Spleen (tissue), 11 donors: ENCODE measurements around the gene MAN1C1. TPM values are rescaled to one million over a fixed set of nuclear protein-coding genes. Genes with fewer than 3 reads are reported as not detected.

Experiments
- DNase-seq: peaks from one replicate; pipeline ENCODE4 v3.0.0-alpha.2; 2020
- H3K27ac ChIP-seq, 8 donors: fragments of 200-600 bp; sonication (generic) in 7 of 8; 1 replicate in 4 of 8; 2 replicates in 4 of 8; pipeline versions ENCODE4 v1.5.0 to v1.8.0; 2016 to 2021; ENCODE audit warnings: inconsistent platforms in 4 of 8, mild to moderate bottlenecking in 4 of 8, moderate library complexity in 1 of 8
- H3K27me3 ChIP-seq, 7 donors: fragments of 200-600 bp; sonication (generic) in 6 of 7; replicated peaks in 1 of 7; 1 replicate in 4 of 7; 2 replicates in 3 of 7; pipeline versions ENCODE4 v1.5.0 to v1.8.0; 2016 to 2021; ENCODE audit warnings: inconsistent platforms in 3 of 7, mild to moderate bottlenecking in 1 of 7
- H3K36me3 ChIP-seq, 6 donors: fragments of 200-600 bp; sonication (generic) in 5 of 6; 1 replicate in 4 of 6; 2 replicates in 2 of 6; pipeline versions ENCODE4 v1.5.0 to v1.8.0; 2016 to 2021; ENCODE audit warnings: inconsistent platforms in 2 of 6
- H3K4me1 ChIP-seq, 6 donors: fragments of 200-600 bp; sonication (generic) in 5 of 6; 1 replicate in 3 of 6; 2 replicates in 3 of 6; pipeline versions ENCODE4 v1.5.0 to v1.8.0; 2016 to 2021; ENCODE audit warnings: inconsistent platforms in 3 of 6
- H3K4me3 ChIP-seq, 8 donors: fragments of 200-600 bp; sonication (generic) in 7 of 8; 1 replicate in 4 of 8; 2 replicates in 4 of 8; pipeline versions ENCODE4 v1.5.0 to v1.8.0; 2016 to 2021; ENCODE audit warnings: inconsistent platforms in 4 of 8, mild to moderate bottlenecking in 4 of 8, moderate library complexity in 2 of 8
- H3K9me3 ChIP-seq, 8 donors: fragments of 200-600 bp; sonication (generic) in 7 of 8; 1 replicate in 4 of 8; 2 replicates in 4 of 8; pipeline versions ENCODE4 v1.5.0 to v1.8.0; 2016 to 2021; ENCODE audit warnings: inconsistent platforms in 4 of 8
- POLR2A ChIP-seq, 3 donors: fragments of 450-650 bp; IDR thresholded peaks; one replicate each; pipeline ENCODE4 v1.5.1; 2017; ENCODE audit warnings: antibody characterized with exemption in 3 of 3, mild to moderate bottlenecking in 1 of 3
- POLR2AphosphoS5 ChIP-seq, 3 donors: sonication (generic); formaldehyde crosslinking; IDR thresholded peaks; one replicate each; pipeline ENCODE4 v1.5.1; 2017; ENCODE audit warnings: antibody characterized with exemption in 3 of 3
- WGBS, 5 donors: extraction: QIAGEN DNeasy Blood & Tissue Kit in 3 of 5; methylation state at CpG; one replicate each; pipeline versions ENCODE4 v1.1.5 to v1.1.7; 2013 to 2018; 5-methylcytosine and 5-hydroxymethylcytosine counted together
- intact Hi-C: fragments of 100-400 bp; cut with DNase I; formaldehyde crosslinking; loops from one replicate; pipeline ENCODE4 v1.15.0; 2023; ENCODE audit warnings: low total_unique reads
- polyA plus RNA-seq, 3 donors: library from polyadenylated mRNA; stranded (reverse); fragments of 200-250 nt; gene quantifications; one replicate each; pipeline ENCODE4 v1.2.1, GENCODE V29; 2013
- total RNA-seq, 7 donors: library from RNA; depleted of rRNA in 3 of 7; stranded (reverse); fragments of >200 nt in 3 of 7; fragmentation: NEBNext Ultra II Directional in 4 of 7; extraction: Animal tissue kit (Norgen Biotek cat#: 25700) in 4 of 7; gene quantifications; one replicate each; pipeline versions ENCODE4 v1.1.0 to v1.2.1, GENCODE V29; 2016 to 2021
- TF ChIP-seq, protein P1 (sequence below), 11 experiments: fragments of 200-600 bp in 7 of 11; fragments of 450-650 bp in 4 of 11; sonication (generic) in 4 of 11; IDR thresholded peaks in 8 of 11; conservative IDR thresholded peaks in 3 of 11; 1 replicate in 7 of 11; 2 replicates in 4 of 11; pipeline versions ENCODE4 v1.4.0 to v1.8.0; 2016 to 2021; ENCODE audit warnings: antibody characterized with exemption in 11 of 11, inconsistent platforms in 4 of 11, mild to moderate bottlenecking in 1 of 11
- donor health status: healthy with polysubstance abuse.
- donor health status: DM: no; HTN: no; CAD: no; lungs with moderate emphysema.
- donor health status: DM: no; HTN: no; CAD: no.
- donor health status: Bipolar disorder and iron deficiency.
- donor health status: healthy.
- donor health status: DM: no; HTN: no; CAD: no.
- donor health status: DM: yes; HTN: yes; CAD: no.

Gene MAN1C1
- total and polyA plus RNA-seq, 10 donors = 4.6 to 54.3 (median 41.1) TPM

DNA sequence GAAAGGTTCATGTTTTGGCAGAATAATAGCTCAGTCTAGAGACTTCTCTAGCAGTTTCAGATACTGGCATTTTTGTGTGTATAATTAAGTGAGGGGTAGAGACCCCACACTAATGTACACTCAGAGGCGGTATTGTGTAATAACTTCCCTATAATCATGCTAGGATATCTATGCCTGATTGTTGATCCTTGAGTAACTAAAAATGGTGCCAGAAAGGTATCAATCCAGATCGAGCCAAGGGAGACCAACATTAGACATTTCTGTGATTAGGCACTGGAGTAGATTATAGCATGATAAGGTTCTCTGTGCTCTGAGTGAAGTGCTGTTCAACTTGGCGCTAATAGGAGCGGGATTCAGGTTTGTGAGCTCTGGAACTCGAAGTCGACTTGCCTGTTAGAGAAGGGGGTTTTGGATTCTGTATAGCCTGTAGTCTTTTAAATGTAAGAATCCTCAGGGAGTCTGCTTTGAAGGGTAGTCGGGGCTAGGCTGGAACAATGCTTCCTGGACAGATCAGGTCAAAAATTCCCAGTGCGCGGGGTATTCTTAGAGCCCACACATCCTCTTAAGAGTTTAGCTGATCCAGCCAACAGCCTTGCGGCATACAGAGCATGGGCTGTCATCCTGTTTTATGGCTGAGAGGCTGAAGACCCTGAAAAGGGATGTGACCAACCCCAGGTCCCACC lies 24.2 kb downstream of the MAN1C1 start:
- no peak overlapping the region for H3K4me3 ChIP-seq
- peak overlapping the region in 1 of 8 donors; percentile 58 for H3K27ac ChIP-seq
- H3K9me3 ChIP-seq = peaks cover 0 to 34% (median 28%) of the 10 kb centered on the region in 8 donors
- no peak for DNase-seq
- WGBS, 5 donors = 74 to 87% (median 79%) methylated on average over 10 of the region's 10 CpGs
- H3K36me3 ChIP-seq = peaks cover 0 to 17% (median 2%) of the 10 kb centered on the region in 6 donors
- TF ChIP-seq POLR2AphosphoS5 (IDR thresholded peaks at IDR 0.05) = no peak
- TF ChIP-seq, protein P1, sequence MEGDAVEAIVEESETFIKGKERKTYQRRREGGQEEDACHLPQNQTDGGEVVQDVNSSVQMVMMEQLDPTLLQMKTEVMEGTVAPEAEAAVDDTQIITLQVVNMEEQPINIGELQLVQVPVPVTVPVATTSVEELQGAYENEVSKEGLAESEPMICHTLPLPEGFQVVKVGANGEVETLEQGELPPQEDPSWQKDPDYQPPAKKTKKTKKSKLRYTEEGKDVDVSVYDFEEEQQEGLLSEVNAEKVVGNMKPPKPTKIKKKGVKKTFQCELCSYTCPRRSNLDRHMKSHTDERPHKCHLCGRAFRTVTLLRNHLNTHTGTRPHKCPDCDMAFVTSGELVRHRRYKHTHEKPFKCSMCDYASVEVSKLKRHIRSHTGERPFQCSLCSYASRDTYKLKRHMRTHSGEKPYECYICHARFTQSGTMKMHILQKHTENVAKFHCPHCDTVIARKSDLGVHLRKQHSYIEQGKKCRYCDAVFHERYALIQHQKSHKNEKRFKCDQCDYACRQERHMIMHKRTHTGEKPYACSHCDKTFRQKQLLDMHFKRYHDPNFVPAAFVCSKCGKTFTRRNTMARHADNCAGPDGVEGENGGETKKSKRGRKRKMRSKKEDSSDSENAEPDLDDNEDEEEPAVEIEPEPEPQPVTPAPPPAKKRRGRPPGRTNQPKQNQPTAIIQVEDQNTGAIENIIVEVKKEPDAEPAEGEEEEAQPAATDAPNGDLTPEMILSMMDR (IDR thresholded peaks at IDR 0.05 in 8 of 11, conservative IDR thresholded peaks at IDR 0.05 in 3 of 11) = no peak
- H3K4me1 ChIP-seq = peaks cover 9 to 45% (median 24%) of the 10 kb centered on the region in 6 donors
- intact Hi-C loops = no loop called here
- H3K27me3 ChIP-seq = peaks cover 0 to 4% (median 0%) of the 10 kb centered on the region in 7 donors

DNA sequence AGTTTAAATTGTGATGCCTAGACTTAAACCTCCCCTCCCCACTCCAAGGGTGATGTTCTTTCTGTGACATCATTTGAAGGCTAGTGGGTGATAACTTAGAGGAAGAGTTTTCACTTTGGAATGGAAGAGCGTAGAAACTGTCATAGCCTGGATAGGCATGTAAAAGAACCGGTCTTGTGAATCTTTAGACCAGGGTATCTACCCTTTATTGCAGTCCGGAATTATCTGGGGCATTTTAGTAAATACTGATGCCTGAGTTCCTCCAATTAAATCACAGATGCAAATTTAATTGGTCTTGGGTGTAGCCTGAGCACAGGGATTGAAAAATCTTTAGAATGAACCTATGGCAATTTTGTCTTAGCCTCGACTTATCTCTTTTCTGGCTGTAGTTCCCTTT lies 24.7 kb downstream of the MAN1C1 start:
- Histone ChIP-seq H3K4me3 (no peak overlapping the region), H3K36me3 (peaks cover 0 to 17% (median 3%) of the 10 kb centered on the region in 6 donors), H3K9me3 (peaks cover 0 to 29% (median 22%) of the 10 kb centered on the region in 8 donors), H3K27ac (peak overlapping the region in 1 of 8 donors; percentile 58), H3K4me1 (peaks cover 9 to 46% (median 24%) of the 10 kb centered on the region in 6 donors), H3K27me3 (peaks cover 0 to 4% (median 0%) of the 10 kb centered on the region in 7 donors)
- intact Hi-C loops = no loop called here
- 86 to 95% (median 91%) methylated on average over 4 of the region's 4 CpGs for WGBS, 5 donors
- DNase-seq = no peak
- TF ChIP-seq, protein P1 (IDR thresholded peaks at IDR 0.05 in 8 of 11, conservative IDR thresholded peaks at IDR 0.05 in 3 of 11) = no peak
- no peak for TF ChIP-seq POLR2AphosphoS5 (IDR thresholded peaks at IDR 0.05)

DNA sequence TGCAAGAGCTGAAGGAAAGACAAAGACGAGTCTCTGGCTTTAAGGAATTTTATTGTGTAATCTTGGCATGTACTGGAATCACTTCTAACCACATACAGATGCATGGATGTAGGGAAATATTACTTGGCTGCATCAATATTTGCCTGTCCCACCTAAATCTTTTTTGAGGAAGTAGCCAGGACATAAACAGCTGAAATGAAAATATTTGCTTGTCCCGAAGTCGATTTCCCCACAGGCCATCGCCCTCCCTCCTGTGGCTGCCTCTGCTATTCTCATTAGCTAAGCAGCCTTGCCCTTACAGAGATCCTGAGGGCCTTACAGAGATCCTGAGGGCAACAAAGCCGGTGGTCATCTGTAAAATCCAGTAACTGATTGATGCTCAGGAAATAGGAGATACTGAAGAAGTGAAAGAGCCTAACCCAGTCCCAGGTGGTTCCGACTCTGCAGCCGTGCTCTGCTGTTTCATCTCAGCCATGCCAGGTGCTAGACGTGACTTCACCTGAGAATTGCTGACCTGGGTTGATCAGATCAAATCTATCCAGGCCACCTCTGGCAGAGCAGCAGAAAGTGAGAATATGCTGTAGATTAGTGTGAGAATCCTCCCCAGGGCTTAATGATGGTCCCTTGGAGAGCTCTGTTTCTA lies 25.5 kb downstream of the MAN1C1 start:
- peak overlapping the region in 1 of 8 donors; percentile 31 for H3K4me3 ChIP-seq
- DNase-seq = no peak
- intact Hi-C loops = no loop called here
- H3K9me3 ChIP-seq = peaks cover 0 to 22% (median 15%) of the 10 kb centered on the region in 8 donors
- 45 to 58% (median 56%) methylated on average over 8 of the region's 8 CpGs for WGBS, 5 donors
- peaks cover 0 to 13% (median 3%) of the 10 kb centered on the region in 6 donors for H3K36me3 ChIP-seq
- peaks cover 9 to 48% (median 24%) of the 10 kb centered on the region in 6 donors for H3K4me1 ChIP-seq
- H3K27ac ChIP-seq = peak overlapping the region in 7 of 8 donors; percentile 22 to 77 (median 55)
- peaks cover 0 to 4% (median 0%) of the 10 kb centered on the region in 7 donors for H3K27me3 ChIP-seq
- TF ChIP-seq POLR2A (IDR thresholded peaks at IDR 0.05) (no peak), POLR2AphosphoS5 (IDR thresholded peaks at IDR 0.05) (no peak)
- TF ChIP-seq, protein P1 (IDR thresholded peaks at IDR 0.05 in 8 of 11, conservative IDR thresholded peaks at IDR 0.05 in 3 of 11) = no peak

DNA sequence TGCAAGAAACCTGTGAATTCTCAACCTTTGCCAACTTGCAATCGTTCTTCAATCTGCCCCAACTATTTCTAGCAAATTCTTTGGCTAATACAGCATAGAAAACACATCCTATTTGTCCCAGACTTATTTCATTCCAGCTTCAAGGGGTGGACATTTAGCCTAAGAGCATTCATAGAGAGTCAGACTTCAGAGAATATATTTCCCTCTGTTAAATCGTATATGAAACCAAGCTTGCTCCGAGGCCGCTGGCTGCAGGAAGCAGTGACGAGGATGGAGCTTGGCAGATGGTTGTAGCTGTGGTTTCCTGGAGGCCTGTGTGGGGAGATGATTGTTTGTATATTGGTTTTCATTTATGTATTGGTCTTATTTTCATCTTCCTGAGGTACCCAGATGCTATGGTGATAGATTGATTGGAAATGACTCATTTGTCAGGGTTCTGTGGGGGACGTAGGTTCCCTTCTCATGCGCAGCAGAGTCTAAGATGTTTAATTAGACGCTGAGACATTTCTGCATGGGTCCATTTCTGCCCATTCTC lies 26.1 kb downstream of the MAN1C1 start:
- 7 to 19% (median 11%) methylated on average over 8 of the region's 8 CpGs for WGBS, 5 donors
- peaks cover 0 to 4% (median 0%) of the 10 kb centered on the region in 7 donors for H3K27me3 ChIP-seq
- intact Hi-C loops = no loop called here
- H3K36me3 ChIP-seq = peaks cover 0 to 13% (median 3%) of the 10 kb centered on the region in 6 donors
- H3K4me3 ChIP-seq = peak overlapping the region in 1 of 8 donors; percentile 31
- TF ChIP-seq POLR2A (IDR thresholded peaks at IDR 0.05) (no peak), POLR2AphosphoS5 (IDR thresholded peaks at IDR 0.05) (peak in 2 of 3 donors; percentile 40 to 65)
- TF ChIP-seq, protein P1 (IDR thresholded peaks at IDR 0.05 in 8 of 11, conservative IDR thresholded peaks at IDR 0.05 in 3 of 11) = no peak
- H3K9me3 ChIP-seq = peaks cover 0 to 16% (median 14%) of the 10 kb centered on the region in 8 donors
- peak; percentile 87 for DNase-seq
- H3K4me1 ChIP-seq = peaks cover 9 to 54% (median 24%) of the 10 kb centered on the region in 6 donors
- H3K27ac ChIP-seq = peak overlapping the region in 7 of 8 donors; percentile 22 to 77 (median 55)
